Stimulated activated CD8-positive, alpha-beta memory T cell treated with anti-CD3 and anti-CD28 coated beads, Interleukin-15, amount 100 ng/mL, for 4 hours (primary cell): Measurements from ENCODE around the gene PLA2G4B.

Experiments
- DNase-seq, 2 donors: peaks; one replicate each; pipeline ENCODE4 v3.0.0-alpha.2; 2020; ENCODE audit warnings: low read depth in 2 of 2

The PLA2G4B gene

DNA sequence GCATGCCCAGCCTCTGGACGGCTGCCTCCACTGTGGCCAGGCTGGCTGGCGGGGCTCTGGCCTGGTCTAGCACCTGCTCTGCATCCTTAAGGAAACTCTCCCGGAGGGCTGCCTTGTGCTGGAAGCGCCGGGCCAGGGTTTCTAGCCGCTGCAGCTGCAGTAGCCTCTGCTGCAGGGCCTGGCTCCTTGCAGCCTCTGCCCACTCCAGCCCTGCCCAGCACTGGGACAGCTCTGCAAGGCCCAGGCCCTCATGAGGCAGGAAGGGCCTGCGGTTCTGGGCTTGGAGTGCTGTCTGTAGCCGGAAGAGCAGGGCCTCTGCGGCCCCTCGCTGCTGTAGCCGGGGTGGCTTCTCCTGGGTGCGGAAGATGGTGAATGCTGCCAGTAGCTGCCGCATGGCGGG is 47.2 kb downstream of the PLA2G4B start:
- no peak for DNase-seq

DNA sequence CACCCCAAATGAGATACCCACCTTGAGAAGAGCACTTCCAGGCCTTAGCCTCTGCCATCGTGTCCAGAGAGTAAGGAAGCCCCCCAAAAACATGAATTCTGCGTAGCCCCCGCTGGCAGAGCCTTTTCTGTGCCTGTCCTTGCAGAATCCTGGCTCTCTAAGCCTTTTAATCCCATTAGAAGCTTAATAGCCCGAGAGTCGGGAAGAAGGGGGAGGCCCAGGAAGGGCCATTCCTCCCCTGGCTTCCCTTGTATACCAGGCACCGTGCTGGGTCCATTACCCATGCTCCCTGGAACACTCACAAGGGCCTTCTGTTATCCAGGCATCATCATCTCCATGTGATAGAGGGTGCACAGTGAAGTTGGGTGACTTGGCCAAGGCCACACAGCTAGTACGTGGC is 48.1 kb downstream of the PLA2G4B start:
- DNase-seq = no peak

DNA sequence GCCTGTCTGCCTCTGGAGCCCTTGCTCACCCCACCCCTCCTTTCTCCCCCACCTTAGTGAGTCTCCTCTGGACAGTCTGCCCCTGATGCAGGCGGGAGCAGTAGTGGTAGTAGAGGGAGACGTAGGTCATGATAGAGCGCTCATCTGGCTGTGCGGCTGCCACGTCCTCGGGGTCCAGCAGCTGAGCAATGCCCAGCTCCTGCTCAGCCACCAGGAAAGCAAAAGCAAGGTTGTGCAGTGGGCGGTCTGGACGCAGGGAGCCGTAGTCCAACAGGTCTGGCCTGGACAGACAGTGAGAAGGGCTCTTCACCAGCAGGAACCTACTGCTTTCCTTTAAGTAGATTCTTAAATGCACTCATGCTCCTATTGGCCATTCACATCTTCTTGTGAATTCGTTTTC is 48.5 kb downstream of the PLA2G4B start:
- no peak for DNase-seq

DNA sequence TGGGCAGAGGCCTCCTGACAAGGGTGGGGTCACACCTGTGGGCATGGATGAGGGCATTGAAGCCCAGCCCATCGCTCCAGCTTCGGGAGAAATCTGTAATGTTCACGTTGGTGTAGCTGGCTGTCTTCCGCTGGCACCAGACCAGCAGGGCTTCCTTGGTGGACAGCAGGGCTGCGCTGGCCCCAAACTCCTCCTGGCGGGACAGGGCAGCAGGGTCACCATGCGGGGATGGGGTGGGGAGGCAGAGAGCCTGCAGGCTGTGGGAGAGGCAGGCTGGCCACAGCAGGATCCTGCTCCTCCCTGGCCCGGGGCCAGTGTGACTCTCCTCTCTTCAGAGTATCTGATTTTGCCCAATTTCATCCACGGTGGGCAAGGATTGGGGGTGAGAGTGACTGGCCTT is 49.2 kb downstream of the PLA2G4B start:
- no peak for DNase-seq

DNA sequence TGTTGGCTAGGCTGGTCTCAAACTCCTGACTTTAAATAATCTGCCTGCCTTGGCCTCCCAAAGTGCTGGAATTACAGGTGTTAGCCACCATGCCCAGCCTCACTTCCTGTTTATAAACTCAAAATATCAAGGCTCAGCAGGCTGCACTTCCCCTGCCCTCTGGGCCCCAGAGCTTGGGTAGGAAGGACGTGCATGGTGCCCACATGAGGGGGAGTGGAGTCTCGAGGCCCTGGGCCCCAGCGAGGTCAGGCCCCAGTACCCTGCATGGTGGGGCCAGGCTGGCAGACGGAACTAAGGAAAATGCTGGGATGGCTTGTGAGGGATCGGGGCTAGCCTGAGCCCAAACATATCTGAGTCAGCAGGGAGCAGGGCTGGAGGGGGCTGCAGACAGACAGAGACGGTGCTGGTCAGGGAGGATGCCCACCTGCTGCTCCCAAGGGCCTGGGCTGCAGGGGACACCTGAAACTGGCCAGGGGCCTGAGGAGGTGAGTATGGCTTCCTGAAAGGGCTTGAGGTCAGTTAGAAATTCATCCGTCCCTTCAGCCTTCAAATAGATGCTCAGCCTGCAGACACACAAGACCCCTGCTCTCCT is 50.1 kb downstream of the PLA2G4B start:
- DNase-seq = no peak

DNA sequence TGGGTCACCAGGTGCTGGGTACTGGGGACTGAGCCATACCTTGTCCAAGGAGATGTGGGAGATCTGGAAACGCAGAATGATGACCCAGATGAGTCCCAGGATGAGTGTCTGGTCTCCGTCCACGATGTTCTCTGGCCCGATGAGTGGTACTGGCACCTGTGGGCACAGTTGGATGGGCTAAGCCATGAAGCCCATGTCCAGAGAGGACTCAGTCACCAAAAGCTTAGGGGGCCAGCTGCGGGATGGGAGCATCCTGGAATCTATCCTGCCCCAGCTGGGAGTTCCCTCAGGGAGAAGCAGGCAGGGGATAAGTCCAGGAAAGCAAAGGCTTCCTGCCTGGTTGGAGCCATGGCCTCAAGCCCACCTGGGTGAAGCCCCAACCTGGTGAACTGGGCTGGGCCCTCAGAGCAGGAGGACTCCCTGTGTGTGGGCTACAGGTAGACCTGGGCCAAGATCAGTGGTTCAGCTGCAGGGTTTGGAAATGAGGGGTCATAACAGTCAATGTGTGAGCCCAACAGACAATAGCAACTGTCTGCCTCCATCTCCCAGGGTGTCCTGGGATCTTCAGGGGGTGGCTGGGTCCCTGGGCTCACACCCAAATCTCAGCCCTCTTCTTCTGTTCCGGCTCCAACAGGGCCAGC is 51.5 kb downstream of the PLA2G4B start:
- no peak for DNase-seq

DNA sequence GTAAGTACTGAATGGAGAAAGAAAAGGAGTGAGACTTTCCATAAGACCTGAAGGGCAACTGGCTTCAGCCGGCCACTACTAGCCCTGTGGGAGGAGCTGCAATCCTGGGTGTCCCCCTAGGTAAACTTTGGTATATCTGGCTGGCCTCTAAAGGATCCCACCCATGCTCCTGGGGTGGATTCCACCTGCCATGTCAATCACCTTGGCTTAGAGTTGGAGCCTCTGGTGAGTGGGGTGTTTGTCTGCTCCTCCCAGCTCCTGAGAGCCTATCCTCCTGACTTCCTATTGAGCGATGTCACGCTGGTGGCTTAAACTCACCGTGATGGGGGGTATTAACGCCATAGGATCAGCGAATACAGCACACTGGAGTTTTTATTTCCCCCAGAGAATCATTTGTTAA is 52.6 kb downstream of the PLA2G4B start:
- DNase-seq = no peak

DNA sequence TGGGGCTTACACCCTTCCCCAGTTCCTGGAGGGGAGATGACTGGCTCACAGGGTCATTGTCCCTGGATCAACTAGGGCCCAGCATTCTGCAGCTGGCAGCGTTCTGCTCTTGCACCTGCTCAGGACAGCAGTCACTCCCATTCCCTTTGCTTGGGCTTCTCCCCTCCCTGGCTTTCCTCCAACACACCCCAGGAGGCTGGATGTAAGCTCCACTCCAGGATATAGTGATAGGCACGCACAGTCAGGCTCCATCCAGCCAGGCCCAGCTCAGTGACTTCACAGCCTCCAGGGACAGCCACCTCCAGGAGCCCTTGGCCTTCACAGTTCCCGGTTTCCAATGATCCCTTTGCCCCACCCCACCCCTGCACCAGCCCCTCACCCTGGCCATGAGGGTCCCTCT is 53.3 kb downstream of the PLA2G4B start:
- no peak for DNase-seq

DNA sequence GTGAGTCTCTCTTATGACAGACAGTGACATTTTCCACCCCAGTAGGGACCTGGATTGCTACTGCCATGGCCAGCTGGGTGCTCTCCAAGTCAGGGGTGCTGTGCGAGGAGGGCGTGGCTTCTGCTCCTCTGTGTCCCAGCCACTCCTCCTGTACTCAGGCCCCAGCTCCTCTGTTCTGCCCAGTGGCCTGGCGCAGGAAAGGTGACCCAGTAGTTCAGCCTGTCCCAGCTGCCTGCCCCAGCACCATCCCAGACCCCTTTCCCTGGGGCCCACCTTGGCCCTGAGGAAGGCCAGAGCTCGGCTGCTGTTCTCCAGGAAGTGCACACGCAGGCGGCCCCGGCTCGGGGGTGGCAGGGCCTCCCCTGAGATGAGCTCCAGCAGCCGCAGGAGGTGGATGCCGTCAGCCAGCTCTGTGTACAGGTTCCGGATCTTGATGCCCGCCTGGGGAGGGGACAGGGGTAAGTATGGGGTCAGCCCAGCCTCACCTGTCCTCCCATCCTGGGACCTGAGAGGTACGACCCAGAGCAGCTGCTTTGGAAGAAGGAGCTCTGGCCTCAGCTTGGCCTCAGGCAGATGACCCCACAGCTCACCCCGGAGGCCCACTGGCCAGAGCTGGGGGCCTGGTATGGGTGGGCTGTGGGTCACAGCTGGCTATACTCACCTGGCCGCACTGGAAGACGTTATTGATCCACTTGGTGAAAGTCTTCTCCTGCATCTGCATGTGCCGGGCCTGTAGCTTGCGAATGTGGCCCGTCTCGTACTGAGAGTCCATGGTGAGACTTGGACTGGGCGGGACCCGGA is 54.2 kb downstream of the PLA2G4B start:
- DNase-seq = no peak

DNA sequence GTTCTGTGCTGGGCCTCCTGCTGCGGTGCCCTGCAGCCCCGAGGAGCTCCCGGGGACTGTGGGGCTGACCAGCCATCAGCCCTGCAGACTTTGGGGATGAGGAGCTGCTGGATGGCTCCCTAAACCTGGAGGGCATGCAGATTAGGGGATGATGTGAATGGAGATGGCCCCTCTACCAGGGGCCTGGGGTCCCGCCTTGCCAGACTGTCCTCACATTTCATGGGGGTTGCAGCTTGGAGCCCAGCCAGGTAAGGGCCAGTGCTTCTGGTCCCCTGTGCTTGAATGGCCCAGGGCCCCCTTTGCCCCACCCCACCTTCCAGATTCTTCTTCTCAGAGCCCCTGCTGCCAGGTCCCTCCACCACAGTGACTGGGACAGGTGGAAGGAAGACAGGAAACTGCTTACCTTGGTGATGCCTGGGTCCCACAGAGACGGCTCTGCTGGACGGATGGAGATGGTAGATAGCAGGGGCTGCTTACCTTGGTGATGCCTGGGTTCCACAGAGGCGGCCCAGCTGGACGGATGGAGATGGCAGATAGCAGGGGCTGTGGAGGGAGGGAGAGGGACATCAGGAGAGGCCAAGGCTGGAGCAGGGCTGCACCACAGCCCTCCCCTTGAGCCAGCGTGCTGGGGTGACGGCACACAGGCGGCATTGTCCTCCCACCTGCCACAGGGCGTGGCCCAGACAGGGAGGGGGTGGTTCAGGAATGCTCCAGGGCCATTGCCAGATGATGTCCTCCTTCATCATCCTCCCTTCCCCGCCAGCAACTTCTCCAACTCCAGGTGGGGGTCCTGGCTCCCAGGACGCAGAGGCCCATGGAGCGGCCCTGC is 55.0 kb downstream of the PLA2G4B start, which contains the start of gene SPTBN5:
TSS of gene SPTBN5 (minus strand) at position 632 of the 829 bp plus-strand sequence. CDS start at position 76, 556 bp downstream.
- DNase-seq = no peak

DNA sequence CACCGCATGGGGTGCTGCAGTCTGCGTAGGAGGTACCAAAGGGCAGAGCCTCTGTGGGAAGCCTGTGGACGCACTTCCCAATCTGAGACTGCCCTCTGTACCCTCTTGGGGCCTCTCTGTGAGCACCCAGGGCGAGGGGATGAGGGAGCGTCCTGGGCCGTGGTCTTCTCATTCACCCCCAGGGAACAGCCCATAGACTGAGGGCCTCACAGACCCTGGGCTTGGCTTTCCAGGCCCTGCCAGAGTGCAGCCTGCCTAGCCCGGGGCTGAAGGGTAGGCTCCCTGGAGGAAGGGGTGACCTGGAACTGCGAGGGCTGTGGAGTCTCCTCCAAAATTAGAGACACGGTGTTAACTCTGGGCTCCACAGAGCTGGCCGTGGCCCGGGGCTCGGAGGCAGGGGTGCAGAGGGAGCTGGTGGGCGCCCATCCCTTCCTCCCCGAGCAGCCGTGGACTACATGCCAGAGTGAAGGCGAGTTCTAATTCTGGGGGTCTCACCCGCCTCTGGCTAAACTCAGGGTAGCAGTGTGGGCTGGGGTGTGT is 55.7 kb downstream of the PLA2G4B start:
- no peak for DNase-seq

DNA sequence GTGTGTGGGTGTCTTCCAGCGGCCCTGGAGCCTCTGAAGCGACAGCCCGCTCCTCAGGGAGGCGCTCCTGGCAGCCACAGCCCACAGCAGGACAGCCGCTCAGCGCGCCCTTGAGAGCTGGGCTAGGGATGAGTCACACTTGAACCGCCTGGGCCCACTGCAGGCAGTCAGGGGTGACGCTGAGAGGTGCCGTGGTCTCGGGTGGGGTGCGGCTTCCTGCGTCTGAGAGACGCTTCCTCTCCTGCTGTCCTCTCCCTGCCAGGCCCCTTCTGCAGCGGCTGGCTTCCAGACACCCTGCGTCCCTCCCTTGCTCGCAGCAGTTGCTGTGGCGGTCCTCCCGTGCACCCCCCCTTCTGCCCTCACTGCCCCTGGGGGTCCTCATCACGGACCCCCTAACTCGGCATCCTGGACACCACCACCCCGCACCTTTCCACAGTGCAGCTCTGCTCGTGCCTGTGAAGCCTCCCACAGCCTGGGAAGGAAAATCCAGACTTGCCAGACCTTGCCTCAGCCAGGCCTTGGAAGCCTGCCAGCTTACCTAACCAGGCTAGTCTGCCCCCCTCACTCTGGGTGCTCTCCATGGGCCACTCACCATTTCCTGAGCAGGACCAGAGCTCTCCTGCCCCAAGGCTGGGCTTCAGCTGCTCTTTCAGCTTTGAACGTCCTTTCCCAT is 56.3 kb downstream of the PLA2G4B start:
- DNase-seq = peak; percentile 70 to 75

DNA sequence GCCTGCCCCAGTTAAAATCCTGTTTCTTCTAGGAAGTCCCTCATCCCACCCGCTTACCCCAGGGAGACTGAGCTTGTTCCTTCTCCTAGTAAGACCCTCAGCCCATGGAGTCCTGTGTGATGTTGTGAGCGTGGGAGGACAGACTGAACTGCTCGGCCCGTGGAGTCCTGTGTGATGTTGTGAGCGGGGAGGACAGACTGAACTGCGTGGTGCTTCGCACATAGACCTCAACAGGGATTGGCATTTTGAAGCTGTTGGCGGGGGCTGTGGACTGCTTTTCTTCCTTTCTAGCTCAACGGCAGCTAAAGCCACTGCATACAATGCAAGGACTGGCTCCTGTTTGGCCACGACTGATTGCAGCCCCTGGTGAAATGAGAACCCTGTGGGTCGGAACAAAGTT is 56.8 kb downstream of the PLA2G4B start:
- no peak for DNase-seq

DNA sequence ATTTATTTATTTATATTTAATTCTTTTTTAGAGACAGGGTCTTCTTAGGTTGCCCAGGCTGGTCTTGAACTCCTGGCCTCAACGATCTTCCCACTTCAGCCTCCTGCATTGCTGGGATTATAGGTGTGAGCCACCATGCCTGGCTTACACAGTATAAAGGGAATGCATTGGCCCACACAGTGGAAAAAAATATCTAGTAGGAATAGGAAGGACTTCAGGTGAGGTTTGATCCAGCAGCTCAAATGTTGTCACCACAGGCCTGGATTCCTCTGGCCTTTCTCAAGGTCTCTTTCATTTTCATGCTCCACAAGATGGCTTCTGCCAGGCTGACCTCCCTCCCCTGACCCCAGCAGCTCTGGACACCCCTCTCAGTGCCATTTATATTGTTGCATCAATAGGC is 57.3 kb downstream of the PLA2G4B start:
- no peak for DNase-seq

DNA sequence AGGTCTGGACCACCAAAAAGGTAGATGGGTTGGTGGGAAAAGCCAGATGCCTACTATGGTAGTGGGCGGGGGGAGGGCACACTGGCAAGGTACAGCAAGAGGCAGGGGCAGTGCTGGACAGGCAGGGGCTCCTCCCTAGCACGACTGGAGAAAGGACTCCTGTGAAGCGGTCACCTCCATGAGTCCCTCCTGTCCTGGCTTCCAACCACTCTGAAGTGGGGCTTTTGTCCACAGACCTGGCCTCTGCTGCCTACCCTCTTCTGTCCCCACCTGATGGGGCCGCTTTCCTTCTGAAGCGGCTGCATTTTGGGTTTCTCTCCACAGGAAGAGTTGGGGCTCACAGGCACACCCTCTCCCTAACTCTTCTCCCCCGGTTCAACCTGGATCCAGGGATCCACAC is 57.9 kb downstream of the PLA2G4B start:
- DNase-seq = no peak

DNA sequence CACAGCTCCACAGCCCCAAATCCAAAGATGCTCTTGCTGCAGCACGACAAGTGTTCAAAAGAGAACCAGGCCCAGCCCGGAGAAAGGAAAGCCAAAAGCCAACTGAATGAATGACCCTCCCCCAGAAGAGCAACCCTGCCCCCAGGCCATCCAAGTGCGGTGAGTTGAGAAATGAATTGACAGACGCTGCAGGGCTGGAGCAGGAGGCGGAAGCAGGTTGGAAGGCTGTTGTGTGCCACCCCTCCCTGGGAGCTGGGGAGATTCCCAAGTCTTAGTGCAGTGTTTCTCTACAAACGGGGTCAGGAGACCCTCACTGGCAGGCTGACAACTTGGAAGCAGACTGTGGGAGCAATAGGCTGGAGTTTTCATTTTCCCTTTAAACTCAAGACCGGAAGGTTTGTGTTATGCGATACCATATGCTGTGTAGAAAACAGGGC is 58.7 kb downstream of the PLA2G4B start:
- no peak for DNase-seq
